SK-N-MC (cell line): ENCODE results near the gene PPP6R3.

Source experiments
- EZH2 ChIP-seq: fragments of 200-600 bp; sonication (generic); IDR thresholded peaks from one replicate; pipeline ENCODE4 v1.6.1; 2017; ENCODE audit warnings: antibody characterized with exemption
- POLR2AphosphoS5 ChIP-seq: IDR thresholded peaks from 2 replicates; pipeline ENCODE4 v1.6.1; 2012; ENCODE audit warnings: mild to moderate bottlenecking, low read depth, low read length, borderline replicate concordance

DNA sequence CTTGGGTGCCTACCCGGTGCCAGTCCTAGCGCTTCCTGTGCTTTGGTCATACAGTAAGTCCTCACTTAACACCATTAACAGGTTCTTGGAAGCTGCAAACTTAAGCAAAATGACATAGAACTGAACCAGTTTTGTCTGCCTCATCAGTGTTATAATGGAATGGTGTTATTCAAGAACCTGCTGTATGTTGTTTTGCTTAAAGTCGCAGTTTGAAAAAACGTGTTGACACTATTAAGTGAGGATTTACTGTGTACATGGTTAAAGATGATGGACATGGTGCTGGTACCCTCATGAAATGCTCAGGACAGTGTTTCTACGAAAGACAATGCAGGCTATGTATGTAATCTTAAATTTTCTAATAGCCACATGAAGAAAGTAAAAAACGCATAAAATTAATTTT, 41.3 kb downstream of the PPP6R3 start:
- TF ChIP-seq POLR2AphosphoS5: no peak
- TF ChIP-seq EZH2: no peak
